Fibroblast of peridontal ligament (primary cell): Measurements from ENCODE around the gene PLCG1.
A peak's percentile ranks its signal among the peaks of the same experiment; 100 is the strongest.

Source experiments
- DNase-seq: peaks from one replicate; pipeline ENCODE4 v3.0.0-alpha.2; 2010; ENCODE audit errors: extremely low read depth

PLCG1 gene

DNA sequence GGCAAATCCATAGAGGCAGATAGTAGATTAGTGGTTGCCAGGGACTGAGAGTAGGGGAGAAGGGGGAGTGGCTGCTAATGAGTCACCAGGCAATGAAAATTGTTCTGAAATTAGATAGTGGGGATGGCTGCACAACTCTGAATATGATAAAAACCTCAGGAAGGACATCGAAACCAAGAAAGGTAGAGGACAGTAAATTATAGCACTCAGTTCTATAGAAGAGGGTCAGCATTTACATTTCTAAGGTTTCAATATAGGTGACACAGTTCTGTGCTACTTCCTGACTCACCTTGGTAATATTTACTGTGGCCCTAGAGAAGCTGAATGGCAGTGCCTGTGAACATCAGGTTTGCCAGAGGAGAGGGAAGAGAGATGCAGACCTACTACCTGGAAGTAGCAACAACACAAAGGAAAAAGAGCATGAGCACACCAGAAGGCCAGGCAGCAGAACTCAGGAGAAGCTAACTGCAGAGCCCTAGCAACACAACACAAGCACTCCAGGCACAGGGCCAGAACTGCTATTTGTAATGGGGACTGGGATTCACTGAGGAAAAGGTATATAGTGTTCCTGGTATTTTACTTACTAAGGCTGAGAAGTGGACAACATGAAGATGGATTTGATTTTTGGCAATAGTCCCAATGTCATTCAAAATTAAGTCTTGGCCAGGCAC, 75.9 kb downstream of the PLCG1 start:
- DNase-seq: peak; percentile 37

DNA sequence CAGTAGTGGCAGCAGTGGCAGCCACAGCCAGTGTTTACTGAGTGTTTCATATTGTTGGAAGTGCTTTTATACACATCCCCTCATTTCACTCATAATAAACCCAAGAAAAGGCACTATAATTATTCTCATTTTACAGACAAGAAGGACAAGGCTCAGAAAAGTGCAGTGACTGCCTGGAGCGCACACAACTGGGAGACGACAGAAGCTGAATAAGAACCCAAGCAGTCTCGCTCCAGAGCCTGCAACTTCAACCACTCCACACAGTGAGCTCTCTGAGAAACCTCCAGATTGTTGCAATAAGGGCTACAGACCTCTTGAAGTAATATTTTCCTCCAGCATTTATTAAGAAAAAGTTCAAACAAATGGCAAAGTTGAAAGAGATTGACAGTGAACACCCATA, 76.9 kb downstream of the PLCG1 start:
- DNase-seq: no peak

DNA sequence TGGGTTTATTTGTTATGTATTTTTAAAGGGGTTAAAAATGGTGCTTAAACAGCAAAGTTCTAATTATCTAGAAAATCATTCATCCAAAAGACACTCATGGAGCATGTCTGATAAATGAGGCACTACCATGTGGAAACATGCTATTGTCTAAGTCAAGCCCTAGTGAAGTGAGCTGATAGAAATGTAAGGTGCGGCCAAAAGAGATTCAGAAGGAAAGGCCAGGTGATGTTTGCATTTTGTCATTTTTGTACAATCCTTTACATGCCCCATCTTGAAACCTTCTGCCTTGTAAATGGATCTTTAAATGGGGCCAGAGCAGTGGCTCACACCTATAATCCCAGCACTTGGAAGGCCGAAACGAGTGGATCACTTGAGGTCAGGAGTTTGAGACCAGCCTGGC, 77.3 kb downstream of the PLCG1 start:
- no peak for DNase-seq

DNA sequence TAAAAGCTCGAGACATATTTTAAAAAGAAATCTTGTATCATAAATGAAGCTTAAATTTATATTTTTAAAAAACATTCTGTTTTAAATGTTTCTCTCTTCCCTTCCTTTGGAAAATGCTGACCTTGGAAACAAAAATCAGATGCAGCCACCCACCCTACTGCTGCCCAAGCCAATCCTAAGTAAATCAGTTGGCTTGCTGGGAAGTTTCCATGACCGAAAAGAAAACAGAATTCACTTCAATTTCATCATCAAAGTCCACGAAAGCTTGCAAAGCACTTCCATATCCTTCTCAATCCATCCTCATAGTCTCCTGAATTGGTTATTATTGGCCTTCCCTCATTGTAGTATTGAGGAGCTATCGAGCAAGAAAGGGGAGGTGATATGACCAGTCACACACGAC, 80.1 kb downstream of the PLCG1 start:
- DNase-seq: peak; percentile 63

DNA sequence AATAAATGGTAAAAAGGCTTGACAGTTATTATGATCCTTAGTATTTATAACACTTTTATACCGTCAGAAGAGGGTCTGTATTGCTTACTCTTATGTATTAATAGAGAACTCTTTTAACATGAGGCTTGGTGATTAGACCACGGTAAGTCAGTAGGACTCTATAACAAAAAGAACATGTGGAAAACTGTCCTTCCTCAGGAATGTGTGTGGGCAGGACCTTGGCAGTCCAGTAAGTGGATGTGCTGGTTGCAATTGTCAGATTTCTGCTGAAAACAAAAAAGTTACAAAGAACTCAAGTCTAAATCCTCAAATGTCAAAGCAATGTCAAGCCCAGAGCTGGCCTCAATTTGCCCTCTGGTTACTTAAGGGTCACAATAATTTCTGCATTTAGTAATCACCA, 81.1 kb downstream of the PLCG1 start:
- peak; percentile 73 for DNase-seq

DNA sequence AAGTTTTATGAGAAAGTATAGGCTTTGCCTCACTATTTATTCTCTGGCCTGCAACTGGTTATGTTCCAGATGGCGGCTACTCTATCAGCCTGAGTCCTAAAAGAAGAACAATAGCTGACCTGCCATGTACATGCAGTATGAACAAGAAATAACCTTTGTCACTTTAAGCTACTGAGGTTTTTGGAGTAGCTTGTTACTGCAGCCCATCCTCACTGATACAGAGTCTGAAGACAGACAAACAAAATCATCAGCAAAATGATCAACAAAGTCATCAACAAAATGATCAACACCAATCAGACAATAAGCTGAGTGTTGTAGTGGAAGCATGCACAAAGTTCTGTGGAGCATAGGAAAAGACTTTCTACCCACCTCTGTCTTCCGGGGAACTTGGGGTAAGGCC, 82.5 kb downstream of the PLCG1 start:
- DNase-seq: no peak

DNA sequence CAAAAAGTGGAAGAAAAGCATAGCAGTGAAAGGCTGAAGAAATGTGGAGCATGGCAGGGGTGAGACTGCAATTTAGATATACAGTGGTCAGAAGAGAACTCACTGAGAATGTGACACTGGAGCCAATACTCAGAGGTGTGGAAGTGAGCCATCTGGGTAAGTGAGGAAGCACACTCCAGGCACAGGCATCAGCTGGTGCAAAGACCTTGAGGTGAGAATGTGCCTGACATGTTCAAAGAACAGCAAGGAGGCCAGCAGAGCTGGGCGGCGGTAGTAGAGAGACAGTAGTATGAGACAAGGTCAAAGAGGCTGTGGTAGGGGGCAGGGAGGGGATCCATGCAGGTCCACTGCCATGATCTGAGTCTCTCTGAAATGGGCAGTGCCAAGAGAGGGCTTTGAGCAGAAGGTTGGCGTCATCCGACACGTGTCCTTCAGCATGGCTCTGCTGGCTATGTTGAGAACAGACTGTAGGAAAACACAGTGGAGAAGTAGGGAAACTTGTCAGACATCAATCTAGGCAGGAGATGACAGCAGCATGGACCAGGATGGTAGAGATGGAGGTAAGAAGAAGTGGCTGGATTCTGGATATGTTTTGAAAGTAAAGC, 84.4 kb downstream of the PLCG1 start:
- DNase-seq: no peak

DNA sequence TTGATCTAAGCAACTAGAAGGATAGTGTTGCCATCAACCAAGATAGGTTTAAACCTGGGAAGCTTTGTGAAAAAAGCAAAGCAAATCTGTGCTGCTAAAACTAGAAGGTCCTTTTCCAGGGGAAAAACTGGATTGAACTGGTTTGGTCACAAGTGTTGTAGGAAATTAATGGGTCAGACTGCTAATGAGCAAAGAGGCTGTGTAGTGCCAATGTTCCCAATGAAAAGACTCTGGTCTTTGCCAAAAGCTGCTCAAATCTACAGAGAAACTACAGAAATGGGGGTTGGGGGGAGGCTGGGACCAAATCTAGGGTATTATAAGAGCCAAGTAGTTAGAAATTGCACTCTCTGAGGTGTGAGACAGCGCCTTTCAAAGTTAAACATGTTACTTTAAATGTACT, 85.0 kb downstream of the PLCG1 start:
- no peak for DNase-seq

DNA sequence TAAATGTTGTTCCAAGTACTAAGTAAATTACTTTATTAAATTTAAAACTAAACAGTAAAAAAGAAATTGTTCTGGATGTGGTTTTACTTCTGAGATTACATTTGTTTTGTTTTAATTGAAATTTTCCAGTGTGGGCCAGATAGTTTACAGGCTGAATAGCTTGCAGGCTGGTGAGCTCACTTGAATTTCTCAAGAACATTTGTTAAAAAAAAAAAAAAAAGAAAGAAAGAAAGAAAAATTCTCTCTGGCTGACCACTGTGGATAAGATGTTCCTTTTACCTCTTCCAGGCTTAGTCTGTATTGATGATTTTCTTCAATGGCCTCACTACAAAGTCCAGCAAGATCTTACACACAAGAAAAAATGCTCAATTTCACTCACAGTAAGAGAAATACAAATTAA, 85.4 kb downstream of the PLCG1 start:
- peak; percentile 62 for DNase-seq

DNA sequence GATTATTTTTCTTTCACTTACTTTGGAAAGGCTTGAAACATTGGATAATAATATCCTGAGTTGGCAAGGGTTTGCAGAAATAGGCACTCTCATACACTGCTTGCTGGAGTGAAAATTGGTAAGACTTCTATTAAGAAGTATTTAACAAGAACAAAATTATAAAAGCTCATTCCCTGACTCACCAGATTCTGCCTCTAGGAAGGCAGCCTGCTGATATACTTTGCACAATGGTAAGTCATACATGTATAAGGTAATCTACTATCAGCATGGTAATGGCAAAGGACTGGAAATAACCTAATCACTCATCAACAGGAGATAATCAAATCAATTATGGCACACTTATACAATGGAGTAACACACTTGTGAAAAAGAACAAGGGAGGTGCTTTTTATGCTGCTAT, 85.8 kb downstream of the PLCG1 start:
- peak; percentile 32 for DNase-seq

DNA sequence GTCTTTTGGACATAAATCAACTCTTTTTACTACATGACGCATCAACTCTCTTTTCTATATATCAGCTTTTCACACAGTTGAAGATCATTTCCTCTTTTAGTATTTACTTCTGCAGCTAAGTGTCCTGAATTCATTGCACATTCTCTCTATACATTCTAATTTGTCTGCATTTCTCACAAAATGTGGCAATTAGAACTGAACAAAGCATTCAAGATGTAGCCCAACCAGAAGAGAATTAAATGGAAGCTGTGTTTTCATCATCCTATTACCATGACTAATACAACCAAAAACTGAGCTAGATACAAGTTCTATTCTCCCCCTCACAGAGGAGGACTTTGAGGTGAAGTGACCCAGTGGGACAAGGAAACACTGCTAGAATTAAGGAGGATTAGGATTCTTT, 86.9 kb downstream of the PLCG1 start:
- no peak for DNase-seq

DNA sequence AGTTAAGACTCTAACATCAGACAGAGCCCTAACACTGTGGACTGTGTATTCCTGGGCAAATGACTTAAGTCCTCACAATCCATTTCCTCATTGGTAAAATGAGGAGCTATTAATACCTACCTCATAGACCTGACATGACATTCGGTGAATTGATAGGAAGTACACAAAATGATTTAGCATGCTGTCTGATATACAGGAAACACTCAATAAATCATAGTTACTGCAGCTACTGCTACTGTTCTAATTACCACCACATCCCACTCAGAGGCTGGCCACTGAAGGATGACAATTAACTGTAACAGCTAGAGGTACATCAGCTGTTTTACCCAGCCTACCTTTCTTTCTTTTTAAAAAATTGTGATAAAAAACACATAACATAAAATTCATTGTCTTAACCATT, 87.7 kb downstream of the PLCG1 start:
- no peak for DNase-seq

DNA sequence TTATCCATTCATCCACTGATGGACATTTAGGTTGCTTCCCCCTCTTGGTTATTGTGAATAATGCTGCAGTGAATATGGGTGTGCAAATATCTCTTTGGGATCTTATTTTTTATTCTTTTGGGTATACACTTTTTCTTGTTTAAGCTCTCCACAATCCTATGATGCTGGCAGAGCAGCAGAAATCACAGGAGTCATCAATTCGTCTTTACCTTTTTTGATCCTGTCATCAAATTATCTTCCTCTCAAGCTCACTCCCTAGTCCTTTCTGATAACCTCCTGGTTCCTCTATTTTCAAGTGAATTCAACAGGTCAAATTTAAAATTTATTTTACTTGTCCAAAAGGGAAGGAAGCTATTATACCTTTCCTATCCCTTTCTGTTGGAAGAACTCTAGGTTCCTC, 89.1 kb downstream of the PLCG1 start:
- no peak for DNase-seq
